Measurements from ENCODE around the gene UNC13C.

Gene UNC13C

DNA sequence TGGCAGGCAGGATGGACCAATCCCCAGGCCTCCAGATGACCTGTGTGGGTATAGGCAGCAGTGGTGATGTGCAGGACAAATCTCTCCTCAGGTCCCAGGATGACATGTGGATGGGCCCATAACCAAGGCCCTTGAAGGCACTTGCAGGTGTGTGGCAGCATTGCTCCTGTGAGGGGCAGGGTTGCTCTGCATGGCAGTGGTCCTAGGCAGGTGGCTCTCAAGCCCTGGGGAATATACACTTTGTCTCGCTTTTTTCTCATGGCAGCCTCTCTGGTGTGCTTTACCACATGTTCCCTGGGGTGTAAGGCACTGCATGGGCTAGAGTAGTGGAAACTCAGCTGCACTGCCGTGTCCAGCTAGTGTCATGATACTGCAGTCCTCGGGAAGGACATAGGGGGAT is 503.6 kb downstream of the UNC13C start:
- DNase-seq (ENCODE audit: low read depth in 2 of 2) = no peak

DNA sequence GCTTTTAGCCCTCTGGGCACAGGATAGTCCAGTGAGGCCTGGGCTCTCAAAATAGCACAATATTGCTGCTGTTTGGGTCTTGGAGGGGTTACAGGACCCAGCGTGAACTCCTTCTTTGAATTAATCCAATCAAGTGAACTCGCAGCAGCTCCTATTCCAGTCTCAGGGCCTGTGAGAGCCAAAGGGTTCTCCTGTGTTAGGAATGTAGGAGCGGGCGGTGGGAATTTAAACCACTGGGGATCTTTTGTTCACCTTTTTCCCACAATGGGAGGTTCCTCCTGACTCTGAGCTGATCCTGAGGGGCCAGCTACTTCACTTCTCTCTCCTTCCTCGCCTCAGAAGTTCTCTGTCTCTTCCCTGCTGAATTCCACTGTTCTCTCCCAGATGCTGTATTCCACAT is 504.0 kb downstream of the UNC13C start:
- no peak for DNase-seq (ENCODE audit: low read depth in 2 of 2)

DNA sequence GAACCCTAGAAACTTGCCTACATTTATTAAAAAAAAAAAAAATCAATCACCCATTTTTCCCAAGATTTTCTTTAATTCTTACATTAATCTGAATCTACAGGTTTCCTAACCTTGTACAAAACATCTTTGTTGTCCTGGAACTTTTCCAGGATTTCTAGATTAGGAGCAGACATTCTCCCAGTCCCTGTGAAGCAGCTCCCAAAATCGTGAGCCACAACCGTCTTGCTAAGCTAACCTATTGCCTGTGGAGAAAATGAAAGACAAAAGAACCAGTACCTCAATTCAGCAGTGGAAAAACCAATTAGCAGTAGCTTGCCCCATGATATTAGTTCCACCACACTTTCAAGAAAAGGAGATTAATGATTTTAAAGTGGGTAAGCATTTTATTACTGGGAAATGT is 522.1 kb downstream of the UNC13C start:
- DNase-seq (ENCODE audit: low read depth in 2 of 2) = no peak

DNA sequence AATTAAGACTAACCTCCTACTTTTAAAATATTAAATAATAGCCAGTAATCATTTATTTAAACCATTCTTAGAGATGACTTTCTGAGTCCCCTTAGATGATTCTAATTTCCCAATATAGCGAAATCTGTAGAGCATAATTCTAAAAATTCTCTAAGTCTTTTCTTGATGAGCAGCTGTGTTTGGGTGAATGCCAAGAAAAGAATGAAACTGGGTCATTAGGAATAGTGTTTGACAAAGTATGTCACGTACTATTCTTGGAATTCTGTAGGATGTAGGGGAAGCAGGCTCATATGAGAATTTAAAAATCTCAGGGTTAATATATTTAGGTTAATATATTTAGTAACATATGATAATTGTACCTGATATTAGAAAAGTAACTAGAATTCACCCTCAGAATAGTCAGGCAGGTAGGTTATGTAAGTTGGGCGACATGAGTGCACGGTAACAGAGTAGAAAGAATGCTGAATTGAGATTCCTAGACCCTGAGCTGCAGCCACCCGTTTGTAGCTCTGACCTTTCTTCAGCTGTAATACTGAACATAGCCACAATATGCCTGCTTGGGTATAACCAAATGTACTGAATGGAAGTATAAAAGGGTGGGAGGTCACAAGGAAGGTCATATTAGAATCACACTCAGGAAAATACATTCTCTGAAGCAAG is 524.3 kb downstream of the UNC13C start:
- DNase-seq (ENCODE audit: low read depth in 2 of 2) = no peak

DNA sequence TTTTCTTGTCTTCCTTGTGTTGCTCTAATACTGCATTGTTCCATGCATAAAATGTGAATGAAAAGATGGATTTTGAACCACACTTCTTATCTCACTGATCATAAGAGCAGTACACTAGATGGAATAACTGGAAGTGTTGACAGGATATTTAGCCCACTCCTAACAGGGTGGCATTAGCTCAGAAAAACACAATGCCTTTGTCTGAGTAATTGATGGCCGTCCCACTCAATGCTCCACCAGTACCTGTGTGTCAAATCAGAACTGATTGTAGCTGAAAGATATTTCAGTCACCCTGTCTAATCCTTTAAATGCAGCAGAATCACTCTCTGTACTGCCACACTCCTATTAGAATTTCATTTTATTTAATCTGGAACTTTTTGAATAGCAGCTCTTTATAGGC is 526.5 kb downstream of the UNC13C start:
- DNase-seq (ENCODE audit: low read depth in 2 of 2) = no peak

DNA sequence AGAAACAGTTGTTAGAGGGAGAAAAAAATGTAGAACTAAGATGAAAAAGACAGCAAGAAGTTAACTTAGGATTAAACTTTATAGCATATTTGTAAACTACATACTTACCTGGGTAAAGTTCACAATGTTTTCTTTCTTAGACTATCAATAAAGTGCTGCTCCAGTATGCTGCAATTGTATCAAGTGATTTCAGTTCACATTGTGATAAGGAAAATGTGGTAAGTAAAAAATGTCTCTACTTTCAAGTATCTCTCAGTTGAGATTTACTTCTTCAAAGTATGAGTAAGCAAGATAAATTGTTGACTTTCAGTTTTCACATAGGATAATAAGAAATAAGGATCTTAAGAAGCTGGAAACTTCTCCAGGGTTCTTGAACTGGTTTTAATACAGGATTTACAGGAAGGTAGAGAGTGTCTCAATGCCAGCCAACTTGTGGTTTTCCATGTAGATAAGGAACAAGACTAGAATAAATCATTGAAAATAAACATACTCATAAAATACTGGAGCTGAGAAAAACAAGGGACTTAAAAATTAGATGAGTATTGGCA is 528.8 kb downstream of the UNC13C start:
- DNase-seq (ENCODE audit: low read depth in 2 of 2) = no peak

DNA sequence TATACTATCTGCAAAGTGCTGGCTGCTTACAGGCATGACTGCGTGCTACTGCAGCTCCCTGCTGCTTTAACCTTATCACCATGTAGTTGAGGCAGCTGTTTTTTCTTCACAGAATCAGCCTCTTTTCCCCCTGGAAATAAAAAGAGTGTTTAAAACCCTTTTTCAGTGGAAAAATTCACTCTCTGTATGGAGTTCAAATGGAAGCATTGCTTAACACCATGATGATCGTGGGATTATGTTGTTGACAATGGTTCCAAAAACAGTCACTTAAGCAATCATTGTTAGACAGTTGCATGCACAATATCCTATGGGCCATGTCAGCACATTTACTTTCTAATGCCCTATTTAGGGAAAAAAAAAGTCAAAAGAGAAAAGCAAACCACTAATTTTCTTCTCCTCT is 536.4 kb downstream of the UNC13C start:
- no peak for DNase-seq (ENCODE audit: low read depth in 2 of 2)

DNA sequence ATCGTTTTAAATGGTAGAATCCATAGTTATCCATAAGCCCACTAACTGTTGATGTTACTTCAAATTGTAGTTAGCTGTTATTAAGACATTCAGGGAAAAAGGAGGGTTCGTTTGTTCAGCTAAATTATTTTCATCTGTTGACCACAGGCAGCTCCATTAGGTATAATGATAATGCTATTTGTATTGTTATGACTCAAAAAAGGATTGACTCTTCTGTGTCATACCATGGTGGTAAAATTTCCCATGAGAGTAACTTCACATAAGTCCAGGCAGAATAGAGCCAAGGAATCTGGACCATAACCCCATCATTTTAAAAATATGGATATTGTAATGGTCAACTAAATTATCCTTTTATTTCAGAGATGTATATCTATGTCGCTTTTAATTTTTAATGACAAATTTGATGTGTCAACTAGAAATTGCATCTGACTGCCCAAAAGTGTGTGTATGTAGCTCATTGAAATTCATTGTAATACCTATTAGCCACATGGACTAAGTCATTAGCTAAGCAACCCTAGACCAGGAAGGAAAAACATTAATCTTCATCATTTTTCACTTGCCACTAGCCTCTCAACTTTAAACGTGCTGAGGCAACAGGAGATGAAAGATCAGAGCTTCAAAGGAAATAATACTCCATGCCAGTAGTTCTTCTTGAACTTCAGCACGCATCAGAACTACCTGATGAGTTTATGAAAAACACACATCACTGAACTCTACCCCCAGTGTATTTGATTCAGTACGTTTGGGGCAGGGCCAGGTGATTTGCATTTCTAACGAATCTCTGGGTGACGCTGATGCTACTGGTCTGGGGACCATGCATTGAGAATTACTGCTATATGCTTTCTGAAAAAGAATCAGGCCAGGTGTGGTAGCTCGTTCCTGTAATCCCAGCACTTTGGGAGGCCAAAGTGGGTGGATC is 537.7 kb downstream of the UNC13C start:
- no peak for DNase-seq (ENCODE audit: low read depth in 2 of 2)

DNA sequence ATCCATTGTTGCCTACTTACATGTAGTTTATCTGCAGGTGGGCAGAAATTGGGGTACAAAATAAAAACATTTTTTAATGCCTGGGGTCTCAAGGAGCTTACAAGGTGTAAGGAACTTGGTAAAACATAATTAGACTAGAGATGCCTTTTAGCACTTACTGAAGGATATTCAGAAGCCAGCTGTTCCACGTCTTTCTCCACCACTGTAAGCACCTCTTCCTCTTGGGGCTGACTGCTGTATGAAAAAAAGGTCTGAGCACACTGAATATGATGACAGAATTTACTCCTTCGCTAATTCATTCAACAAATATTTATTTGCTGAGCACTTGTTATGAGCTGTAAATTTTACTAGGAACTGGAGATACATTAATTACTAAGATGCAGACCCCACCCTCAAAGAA is 539.1 kb downstream of the UNC13C start:
- no peak for DNase-seq (ENCODE audit: low read depth in 2 of 2)

DNA sequence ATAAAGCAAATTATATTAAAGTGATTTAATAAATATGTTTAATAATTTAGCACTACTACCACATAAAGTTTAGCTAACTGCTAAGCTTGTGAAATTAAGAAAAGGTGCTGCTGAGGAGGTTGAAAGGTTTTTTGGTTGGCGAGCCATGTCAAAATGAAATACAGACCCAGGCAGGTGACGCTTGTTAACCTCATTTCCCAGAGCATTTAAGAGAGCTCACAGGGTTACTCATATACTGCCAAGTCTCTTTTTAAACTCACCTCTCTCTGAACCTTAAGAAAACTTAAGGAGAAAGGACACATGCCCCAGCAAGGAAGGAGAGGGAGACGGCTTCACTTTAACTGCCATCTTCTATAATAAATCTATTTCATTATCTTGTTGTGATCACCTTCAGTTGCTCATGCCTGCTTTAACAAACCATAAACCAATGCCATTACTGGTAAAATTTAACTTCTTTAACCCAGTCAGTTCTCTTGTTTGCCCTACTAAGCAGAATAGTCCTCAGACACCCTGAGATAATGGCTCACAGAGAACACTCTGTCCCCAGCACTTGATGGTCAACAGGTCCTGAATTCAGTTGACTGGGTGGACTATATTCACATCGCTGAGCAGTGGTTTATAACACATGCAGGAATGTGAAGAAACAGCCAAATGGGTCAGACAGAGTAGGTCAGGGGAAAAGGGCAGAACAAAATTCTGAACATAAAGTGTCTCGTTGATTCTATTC is 540.1 kb downstream of the UNC13C start:
- DNase-seq (ENCODE audit: low read depth in 2 of 2) = no peak

DNA sequence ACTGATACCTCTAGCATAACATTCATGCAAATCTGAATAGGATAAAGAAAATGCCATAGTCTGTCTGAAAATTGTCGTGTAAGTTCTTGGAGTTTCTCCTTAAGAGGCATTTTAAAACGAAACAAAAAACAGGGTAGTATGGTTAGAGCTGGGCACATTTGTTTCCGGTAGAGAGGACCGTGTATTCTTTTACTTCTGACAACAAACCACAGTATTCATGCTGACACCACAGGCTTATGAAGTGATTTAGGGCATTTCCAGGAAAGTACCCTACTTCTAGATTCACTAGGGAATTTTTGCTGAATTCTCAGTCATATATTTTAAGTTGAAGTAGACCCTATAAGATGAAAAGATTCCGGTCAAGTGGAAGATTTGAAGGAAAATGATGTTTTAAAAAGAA is 541.3 kb downstream of the UNC13C start:
- DNase-seq (ENCODE audit: low read depth in 2 of 2) = no peak

DNA sequence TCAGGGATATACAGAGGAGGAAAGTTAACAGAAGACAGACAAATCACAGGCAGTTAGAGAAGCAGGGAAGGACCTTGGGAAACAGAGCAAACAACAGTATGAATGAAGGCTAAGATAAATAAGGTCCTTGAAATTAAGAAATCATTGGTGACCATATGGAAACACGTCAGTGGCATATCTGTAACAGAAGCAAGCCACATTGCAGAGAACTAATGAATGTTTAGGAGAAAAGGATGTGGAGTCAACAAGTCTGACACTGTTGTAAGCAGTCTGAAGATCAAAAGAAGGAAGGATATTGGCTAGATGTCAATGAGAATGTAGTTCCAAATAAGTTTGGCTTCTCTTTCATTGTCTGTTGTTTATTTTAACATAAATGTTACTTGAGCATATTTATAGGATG is 542.4 kb downstream of the UNC13C start:
- DNase-seq (ENCODE audit: low read depth in 2 of 2) = no peak

DNA sequence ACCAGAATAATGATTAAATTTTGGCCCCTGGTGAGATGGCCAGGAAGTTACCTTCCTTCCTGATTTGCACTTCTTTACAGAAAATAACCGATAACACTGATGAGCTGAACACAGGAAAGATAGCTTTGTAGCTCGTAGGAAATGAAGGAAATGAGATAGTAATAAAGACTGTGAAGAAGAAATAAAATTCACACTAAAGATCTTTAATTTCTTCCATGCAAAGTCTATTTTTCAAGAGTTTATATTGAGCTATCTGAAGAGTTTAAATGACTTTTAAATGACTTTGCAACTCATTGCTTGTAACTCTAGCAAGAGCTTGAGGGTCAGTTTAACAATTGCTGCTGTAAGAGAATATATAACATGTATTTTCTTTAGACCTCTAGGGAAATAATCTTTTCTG is 543.0 kb downstream of the UNC13C start:
- no peak for DNase-seq (ENCODE audit: low read depth in 2 of 2)

DNA sequence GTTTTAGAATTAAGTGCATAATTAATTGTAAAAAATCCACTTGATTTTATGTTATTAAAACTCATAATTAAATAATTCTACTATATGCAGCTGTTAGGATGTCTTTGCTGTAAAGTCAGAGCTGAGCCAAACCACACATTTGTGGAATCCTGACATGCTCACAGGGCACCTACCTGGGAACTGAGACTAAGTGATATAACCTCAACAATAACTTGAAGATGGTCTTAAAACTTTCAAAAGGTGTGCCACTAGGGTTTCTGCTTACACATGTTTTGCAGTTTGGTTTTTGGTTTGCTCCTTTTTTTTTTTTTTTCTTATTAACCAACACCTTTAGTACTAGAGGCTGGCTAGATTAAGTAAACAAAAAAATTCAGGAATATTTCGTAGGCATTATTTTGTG is 549.8 kb downstream of the UNC13C start:
- no peak for DNase-seq (ENCODE audit: low read depth in 2 of 2)

DNA sequence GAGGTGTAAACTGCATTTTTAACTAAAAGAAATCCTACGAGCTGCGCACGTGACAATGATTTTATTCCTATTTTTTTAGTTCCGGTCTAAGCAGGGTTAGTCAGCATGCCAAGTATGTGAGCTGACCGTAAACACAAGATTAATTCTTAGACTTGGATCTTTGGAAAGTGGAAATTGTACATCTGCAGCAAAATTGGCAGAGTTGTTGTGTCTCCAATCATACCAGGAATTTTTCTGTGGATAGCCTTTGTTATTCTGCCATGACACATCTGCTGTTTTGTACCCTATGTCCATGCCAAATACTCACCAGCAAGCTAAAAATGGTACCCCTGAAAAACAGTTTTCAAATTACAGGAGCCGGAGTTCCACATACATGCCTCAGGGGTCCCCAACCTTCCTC is 562.5 kb downstream of the UNC13C start:
- no peak for DNase-seq (ENCODE audit: low read depth in 2 of 2)

DNA sequence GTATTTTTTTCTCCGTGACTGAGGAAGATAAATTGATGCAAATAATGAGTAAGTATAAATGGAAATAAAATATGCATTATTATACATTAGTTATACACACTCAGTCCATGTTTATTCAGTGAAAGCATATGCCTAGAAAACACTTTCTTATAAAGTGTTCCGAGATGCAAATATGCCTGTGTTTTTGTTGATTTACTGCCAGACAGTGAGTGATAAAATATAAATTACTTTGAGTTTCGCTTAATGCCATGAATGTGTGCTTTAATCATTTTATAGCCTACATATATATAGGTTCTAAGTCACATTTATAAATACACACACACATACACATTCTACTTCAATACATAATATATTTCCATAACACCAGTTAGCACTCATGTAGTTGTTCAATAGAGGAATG is 569.2 kb downstream of the UNC13C start:
- DNase-seq (ENCODE audit: low read depth in 2 of 2) = no peak

DNA sequence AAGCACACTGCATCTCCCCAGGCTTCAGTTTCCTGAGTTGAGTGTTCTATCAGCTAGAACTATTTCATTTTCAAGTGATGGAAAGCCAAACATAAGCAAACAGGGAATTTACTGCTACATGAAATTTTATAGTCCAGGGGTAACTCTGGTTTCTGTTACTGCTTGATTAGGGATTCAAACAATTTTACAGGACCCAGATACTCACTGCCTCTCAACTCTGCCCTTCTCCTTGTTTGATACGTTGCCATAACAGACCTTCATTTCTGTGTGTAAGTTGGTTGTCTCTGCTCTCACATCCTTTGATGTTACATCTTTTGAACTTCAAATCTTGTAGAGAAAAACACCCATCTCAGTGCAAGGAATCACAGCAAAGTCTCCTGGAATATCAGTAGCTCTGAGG is 572.7 kb downstream of the UNC13C start:
- DNase-seq (ENCODE audit: low read depth in 2 of 2) = no peak

DNA sequence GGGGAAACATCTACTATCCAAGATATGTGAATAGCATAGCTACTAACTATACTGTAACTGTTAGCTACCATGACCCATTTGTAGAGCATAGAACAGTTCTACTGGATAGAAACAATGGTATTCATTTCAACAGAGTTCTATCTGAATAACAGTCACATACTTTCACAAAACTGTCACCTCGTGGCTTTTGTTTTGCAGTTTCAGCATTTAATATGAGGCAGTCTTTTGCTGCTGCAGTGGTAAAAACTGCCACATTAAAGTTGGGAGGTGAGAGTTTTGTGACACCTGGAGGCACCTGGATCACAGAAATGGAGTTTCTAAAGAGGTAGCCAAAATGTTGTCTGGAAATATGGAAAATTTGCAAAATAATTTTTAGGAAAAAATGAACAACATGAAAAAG is 578.0 kb downstream of the UNC13C start:
- no peak for DNase-seq (ENCODE audit: low read depth in 2 of 2)

DNA sequence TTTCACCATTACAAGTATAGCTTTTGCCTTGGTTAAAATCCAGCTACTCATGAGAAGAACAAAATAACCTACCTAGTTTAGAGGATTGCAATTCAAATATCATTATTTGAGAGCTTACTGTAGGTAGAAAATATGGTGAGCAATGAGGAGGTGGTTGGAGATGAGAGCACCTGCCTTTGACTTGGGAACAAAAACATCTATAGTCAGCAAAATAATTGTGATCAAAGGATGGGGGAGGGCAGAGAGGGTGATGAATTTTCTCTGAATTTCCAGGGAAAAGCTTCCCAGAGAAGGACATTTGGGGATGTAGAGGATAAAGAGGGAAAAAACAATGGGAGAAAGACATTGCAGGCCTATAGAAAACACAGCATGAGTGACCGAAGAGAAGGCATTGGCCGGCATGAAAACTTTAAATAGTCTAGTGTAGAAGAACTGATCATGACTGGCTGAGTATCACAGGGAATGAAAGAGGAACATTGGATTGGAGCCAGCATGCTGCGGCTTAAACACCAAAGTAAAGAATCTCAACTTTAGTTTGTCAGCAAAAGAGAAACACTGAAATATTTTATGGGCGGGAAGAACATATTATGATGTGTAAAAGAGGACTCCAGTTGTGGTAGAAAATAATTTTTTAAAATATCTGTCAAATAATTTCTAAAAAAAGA is 581.3 kb downstream of the UNC13C start:
- no peak for DNase-seq (ENCODE audit: low read depth in 2 of 2)

DNA sequence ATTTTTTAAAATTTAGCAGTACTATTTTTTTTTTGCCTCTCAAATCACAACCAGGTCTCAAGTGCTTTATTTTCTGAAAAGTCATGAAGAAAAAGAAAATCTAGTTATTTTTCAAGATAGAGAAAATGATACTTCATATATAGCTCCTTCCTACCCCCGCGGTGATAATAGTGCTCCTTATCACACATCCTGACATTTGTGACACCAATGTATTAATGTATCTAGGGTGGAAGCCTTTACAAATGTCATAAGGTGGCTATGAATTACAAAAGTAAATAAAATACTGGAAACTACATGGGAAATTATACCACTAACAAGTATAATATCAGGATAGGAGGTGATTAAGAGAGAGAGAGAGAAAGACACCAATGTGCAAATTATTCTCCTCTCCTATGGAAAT is 582.2 kb downstream of the UNC13C start:
- DNase-seq (ENCODE audit: low read depth in 2 of 2) = no peak

DNA sequence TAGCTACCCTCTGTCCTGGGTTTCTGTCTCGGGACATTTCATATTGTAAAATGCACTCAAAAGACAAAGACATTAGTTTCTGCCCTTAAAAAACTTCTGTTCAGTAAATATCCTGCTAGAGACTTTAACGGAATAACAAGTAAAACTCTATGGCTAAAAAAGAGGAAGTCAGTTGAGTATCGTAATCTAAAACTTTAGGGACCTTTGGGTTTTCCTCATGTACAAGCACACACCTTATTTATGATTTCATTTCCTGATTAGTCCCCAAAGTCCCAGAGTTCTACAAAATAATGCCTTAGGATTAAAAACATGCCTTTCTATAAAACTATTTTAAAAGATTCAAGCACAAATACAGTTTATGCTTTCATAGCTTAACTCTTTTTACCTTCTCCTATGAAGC is 585.9 kb downstream of the UNC13C start:
- no peak for DNase-seq (ENCODE audit: low read depth in 2 of 2)

DNA sequence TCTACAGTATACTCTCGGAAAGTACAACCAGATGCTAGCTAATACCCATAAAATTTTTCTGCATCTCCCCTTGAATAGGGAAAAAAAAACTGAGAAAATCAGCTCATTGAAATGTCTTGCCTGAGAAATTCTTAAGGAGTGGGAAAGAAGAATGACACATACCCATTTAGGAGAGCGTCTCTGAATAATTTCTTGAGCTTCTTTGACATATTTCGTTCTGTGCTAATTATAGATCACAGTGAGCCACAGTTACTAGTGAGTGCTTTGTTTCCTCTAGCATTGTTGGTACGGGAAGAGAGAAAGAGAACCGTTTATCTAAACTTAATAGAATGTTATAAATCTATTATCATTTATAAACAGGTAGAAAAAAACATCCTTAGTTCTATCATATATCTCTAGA is 588.4 kb downstream of the UNC13C start:
- no peak for DNase-seq (ENCODE audit: low read depth in 2 of 2)
